Ascending aorta (tissue), 2 donors: Measurements from ENCODE around the gene LDLRAD4. TPM values are rescaled to one million over a fixed set of nuclear protein-coding genes. Genes with fewer than 3 reads are reported as not detected.

Experiments
- DNase-seq, 2 donors: peaks; one replicate each; pipeline ENCODE4 v3.0.0-alpha.2; 2019; ENCODE audit warnings: low spot score in 2 of 2
- H3K27ac ChIP-seq, 2 donors: fragments of 200-600 bp; sonication (generic); one replicate each; pipeline ENCODE4 v1.5.1; 2016 to 2017; ENCODE audit warnings: mild to moderate bottlenecking in 1 of 2
- H3K27me3 ChIP-seq: fragments of 200-600 bp; sonication (generic); one replicate; pipeline ENCODE4 v1.5.1; 2017
- H3K36me3 ChIP-seq, 2 donors: fragments of 200-600 bp; sonication (generic); one replicate each; pipeline ENCODE4 v1.5.1; 2016
- H3K4me1 ChIP-seq, 2 donors: fragments of 200-600 bp; sonication (generic); one replicate each; pipeline ENCODE4 v1.5.1; 2016 to 2017; ENCODE audit warnings: mild to moderate bottlenecking in 1 of 2
- H3K4me3 ChIP-seq, 2 donors: fragments of 200-600 bp; sonication (generic); one replicate each; pipeline ENCODE4 v1.5.1; 2016 to 2017; ENCODE audit warnings: mild to moderate bottlenecking in 1 of 2
- H3K9me3 ChIP-seq, 2 donors: fragments of 200-600 bp; sonication (generic); one replicate each; pipeline ENCODE4 v1.5.1; 2016
- CTCF ChIP-seq, 3 experiments: fragments of 200-600 bp in 2 of 3; fragments of 450-650 bp in 1 of 3; sonication (generic) in 2 of 3; IDR thresholded peaks; one replicate each; pipeline ENCODE4 v1.5.1; 2016 to 2019; ENCODE audit warnings: antibody characterized with exemption in 3 of 3, mild to moderate bottlenecking in 1 of 3, moderate library complexity in 1 of 3
- intact Hi-C: fragments of 100-400 bp; cut with DNase I; formaldehyde crosslinking; loops from one replicate; pipeline ENCODE4 v1.15.1; 2023
- total RNA-seq: library from RNA; depleted of rRNA; stranded (reverse); fragments of >200 nt; gene quantifications from one replicate; pipeline ENCODE4 v1.1.0, GENCODE V29; 2016

Gene LDLRAD4
- total RNA-seq, 1 donor from 2014 or later: 21.0 TPM

GRCh38 chr18:13449651-13450050, 231.1 kb downstream of the LDLRAD4 start:
- Histone ChIP-seq H3K4me1 (peaks cover 17 to 33% of the 10 kb centered on the region in 2 donors), H3K27ac (peak overlapping the region in 1 of 2 donors; percentile 59), H3K36me3 (no peaks in the 10 kb centered on the region)

GRCh38 chr18:13450289-13451212, 232.0 kb downstream of the LDLRAD4 start:
- intact Hi-C loops: no loop called here
- Histone ChIP-seq H3K4me3 (no peak overlapping the region), H3K4me1 (peaks cover 17 to 33% of the 10 kb centered on the region in 2 donors), H3K36me3 (no peaks in the 10 kb centered on the region), H3K27me3 (no peaks in the 10 kb centered on the region), H3K9me3 (no peaks in the 10 kb centered on the region), H3K27ac (peak overlapping the region; percentile 74 to 75)
- TF ChIP-seq CTCF (IDR thresholded peaks at IDR 0.05): no peak
- peak in 1 of 2 donors; percentile 57 for DNase-seq

More at GRCh38 chr18:13449651-13450050, 231.1 kb downstream of the LDLRAD4 start:
- no peaks in the 10 kb centered on the region for H3K27me3 ChIP-seq
- H3K4me3 ChIP-seq: no peak overlapping the region
- intact Hi-C loops: no loop called here
- TF ChIP-seq CTCF (IDR thresholded peaks at IDR 0.05): no peak
- no peak for DNase-seq
- H3K9me3 ChIP-seq: no peaks in the 10 kb centered on the region

- Histone ChIP-seq H3K9me3 (no peaks in the 10 kb centered on the region), H3K27ac (peak overlapping the region; percentile 74 to 75), H3K27me3 (no peaks in the 10 kb centered on the region), H3K36me3 (no peaks in the 10 kb centered on the region), H3K4me3 (no peak overlapping the region), H3K4me1 (peaks cover 17 to 33% of the 10 kb centered on the region in 2 donors)
- no peak for TF ChIP-seq CTCF (IDR thresholded peaks at IDR 0.05)
- intact Hi-C loops: no loop called here
- DNase-seq: peak in 1 of 2 donors; percentile 40
Measured at GRCh38 chr18:13451213-13451540, 232.6 kb downstream of the LDLRAD4 start.

- TF ChIP-seq CTCF (IDR thresholded peaks at IDR 0.05): no peak
- H3K4me1 ChIP-seq: peaks cover 17 to 28% of the 10 kb centered on the region in 2 donors
- H3K36me3 ChIP-seq: no peaks in the 10 kb centered on the region
- H3K27me3 ChIP-seq: no peaks in the 10 kb centered on the region
- peak overlapping the region; percentile 74 to 75 for H3K27ac ChIP-seq
- H3K9me3 ChIP-seq: no peaks in the 10 kb centered on the region
- intact Hi-C loops: loop anchor here (2.0 kb wide), 1 partner anchor 49 kb away; no protein-coding TSS in a partner anchor
- peak in 1 of 2 donors; percentile 62 for DNase-seq
- no peak overlapping the region for H3K4me3 ChIP-seq
Measured at GRCh38 chr18:13451661-13452387, 233.3 kb downstream of the LDLRAD4 start.

- H3K27me3 ChIP-seq: no peaks in the 10 kb centered on the region
- H3K4me3 ChIP-seq: peak overlapping the region in 1 of 2 donors; percentile 4
- no peaks in the 10 kb centered on the region for H3K36me3 ChIP-seq
- no peak for TF ChIP-seq CTCF (IDR thresholded peaks at IDR 0.05)
- intact Hi-C loops: loop anchor here (2.0 kb wide), 1 partner anchor 48 kb away; no protein-coding TSS in a partner anchor
- no peaks in the 10 kb centered on the region for H3K9me3 ChIP-seq
- peak overlapping the region; percentile 74 to 75 for H3K27ac ChIP-seq
- DNase-seq: peak; percentile 62 to 92
- H3K4me1 ChIP-seq: peaks cover 17 to 23% of the 10 kb centered on the region in 2 donors
Measured at GRCh38 chr18:13452388-13452811, 233.8 kb downstream of the LDLRAD4 start.
